GM18508 (cell line): ENCODE measurements around the gene TUBGCP2.

Experiments
- ATAC-seq: cut with Tn5 transposase; IDR thresholded peaks from one replicate; pipeline ENCODE4 v1.9.1; 2021; ENCODE audit warnings: moderate number of reproducible peaks; ENCODE audit not compliant: insufficient read depth, unreplicated experiment

TUBGCP2 gene

GRCh38 chr10:133280391-133281059 is 28.1 kb downstream of the TUBGCP2 start:
- ATAC-seq: no peak

- ATAC-seq: no peak
These were observed 29.1 kb downstream of the TUBGCP2 start for GRCh38 chr10:133279326-133280226.

- ATAC-seq: peak; percentile 38
These were observed 30.0 kb downstream of the TUBGCP2 start for GRCh38 chr10:133278577-133279265.

- ATAC-seq: no peak
These were observed 30.6 kb downstream of the TUBGCP2 start for GRCh38 chr10:133277993-133278576.

- ATAC-seq: no peak
These were observed 31.2 kb downstream of the TUBGCP2 start for GRCh38 chr10:133277277-133277992.

GRCh38 chr10:133276435-133277201 is 32.1 kb downstream of the TUBGCP2 start, which contains the start of gene ADAM8:
TSS of gene ADAM8 (minus strand) at chr10:133276868. CDS start at chr10:133276817, 51 bp downstream.
- ATAC-seq: no peak

- no peak for ATAC-seq
These were observed 32.6 kb downstream of the TUBGCP2 start for GRCh38 chr10:133276100-133276434.

- ATAC-seq: no peak
These were observed 33.0 kb downstream of the TUBGCP2 start for GRCh38 chr10:133275684-133276092.

GRCh38 chr10:133274751-133275683 is 33.7 kb downstream of the TUBGCP2 start:
- peak; percentile 37 for ATAC-seq

- no peak for ATAC-seq
These were observed 35.0 kb downstream of the TUBGCP2 start for GRCh38 chr10:133273534-133274143.

- ATAC-seq: no peak
These were observed 35.7 kb downstream of the TUBGCP2 start for GRCh38 chr10:133272964-133273420.

- no peak for ATAC-seq
These were observed 36.2 kb downstream of the TUBGCP2 start for GRCh38 chr10:133272301-133272963.

GRCh38 chr10:133271521-133272300 is 37.0 kb downstream of the TUBGCP2 start:
- ATAC-seq: no peak

GRCh38 chr10:133270773-133271297 is 37.8 kb downstream of the TUBGCP2 start:
- ATAC-seq: no peak

GRCh38 chr10:133270204-133270603 is 38.5 kb downstream of the TUBGCP2 start:
- ATAC-seq: no peak

GRCh38 chr10:133269367-133269766 is 39.3 kb downstream of the TUBGCP2 start:
- ATAC-seq: no peak
